Measurements from ENCODE around the gene HAUS5.

Gene HAUS5

GRCh38 chr19:35618857-35619256 is 6.3 kb downstream of the HAUS5 start:
- TF ChIP-seq FOXM1 (IDR thresholded peaks at IDR 0.05; ENCODE audit: borderline replicate concordance, low read depth) (no peak), REST (IDR thresholded peaks at IDR 0.05; ENCODE audit: low read depth) (no peak), TAF1 (IDR thresholded peaks at IDR 0.05; ENCODE audit: low read depth) (no peak), TCF12 (IDR thresholded peaks at IDR 0.05; ENCODE audit: low read depth) (no peak)

GRCh38 chr19:35619290-35619923 is 6.9 kb downstream of the HAUS5 start:
- TF ChIP-seq MAX (IDR thresholded peaks at IDR 0.05): no peak
- TF ChIP-seq EP300 (IDR thresholded peaks at IDR 0.05; ENCODE audit: borderline replicate concordance): no peak
- no peak for TF ChIP-seq RAD21 (IDR thresholded peaks at IDR 0.05; ENCODE audit: low read depth)
- TF ChIP-seq ZBTB7A (IDR thresholded peaks at IDR 0.05; ENCODE audit: low read depth): no peak
- TF ChIP-seq NFIC (IDR thresholded peaks at IDR 0.05): no peak
- no peak for TF ChIP-seq CEBPB (IDR thresholded peaks at IDR 0.05)
- TF ChIP-seq CREB1 (IDR thresholded peaks at IDR 0.05; ENCODE audit: low read depth): no peak
- TF ChIP-seq REST (IDR thresholded peaks at IDR 0.05; ENCODE audit: low read depth): no peak
- TF ChIP-seq EGR1 (IDR thresholded peaks at IDR 0.05): no peak
- TF ChIP-seq TAF1 (IDR thresholded peaks at IDR 0.05; ENCODE audit: low read depth): no peak
- no peak for TF ChIP-seq USF1 (IDR thresholded peaks at IDR 0.05)
- TF ChIP-seq FOXM1 (IDR thresholded peaks at IDR 0.05; ENCODE audit: borderline replicate concordance, low read depth): no peak
- no peak for TF ChIP-seq TEAD4 (IDR thresholded peaks at IDR 0.05)
- TF ChIP-seq TCF12 (IDR thresholded peaks at IDR 0.05; ENCODE audit: low read depth): no peak
- TF ChIP-seq YY1 (IDR thresholded peaks at IDR 0.05; ENCODE audit: low read depth): no peak

- TF ChIP-seq RAD21 (IDR thresholded peaks at IDR 0.05; ENCODE audit: low read depth) (no peak), MAX (IDR thresholded peaks at IDR 0.05) (no peak), EGR1 (IDR thresholded peaks at IDR 0.05) (no peak), REST (IDR thresholded peaks at IDR 0.05; ENCODE audit: low read depth) (no peak)
Observed at GRCh38 chr19:35620001-35620400, 7.5 kb downstream of the HAUS5 start.

GRCh38 chr19:35621708-35622107 is 9.2 kb downstream of the HAUS5 start:
- TF ChIP-seq YY1 (IDR thresholded peaks at IDR 0.05; ENCODE audit: low read depth): no peak
- no peak for TF ChIP-seq TEAD4 (IDR thresholded peaks at IDR 0.05)
- TF ChIP-seq RAD21 (IDR thresholded peaks at IDR 0.05; ENCODE audit: low read depth): no peak
- TF ChIP-seq ZBTB7A (IDR thresholded peaks at IDR 0.05; ENCODE audit: low read depth): no peak
- no peak for TF ChIP-seq EGR1 (IDR thresholded peaks at IDR 0.05)
- no peak for TF ChIP-seq TCF12 (IDR thresholded peaks at IDR 0.05; ENCODE audit: low read depth)
- TF ChIP-seq USF1 (IDR thresholded peaks at IDR 0.05): no peak
- TF ChIP-seq EP300 (IDR thresholded peaks at IDR 0.05; ENCODE audit: borderline replicate concordance): no peak

- no peak for TF ChIP-seq ZBTB7A (IDR thresholded peaks at IDR 0.05; ENCODE audit: low read depth)
Observed at GRCh38 chr19:35622750-35623149, 10.2 kb downstream of the HAUS5 start.

All from Ishikawa (cell line).